CD4-positive, alpha-beta T cell treated with Interleukin-2 at 100 ng/mL for 4 hours (primary cell): ENCODE measurements around the gene NANOS1.
A peak's percentile ranks its signal among the peaks of the same experiment; 100 is the strongest.
"Not testable (repeated sequence)": the region's sequence is repeated elsewhere in the genome, so short reads cannot be mapped to it uniquely, and the experiment has no call there.

Experiments
- DNase-seq: peaks from one replicate; pipeline ENCODE4 v3.0.0-alpha.2; 2020; ENCODE audit warnings: low spot score

NANOS1 gene

DNA sequence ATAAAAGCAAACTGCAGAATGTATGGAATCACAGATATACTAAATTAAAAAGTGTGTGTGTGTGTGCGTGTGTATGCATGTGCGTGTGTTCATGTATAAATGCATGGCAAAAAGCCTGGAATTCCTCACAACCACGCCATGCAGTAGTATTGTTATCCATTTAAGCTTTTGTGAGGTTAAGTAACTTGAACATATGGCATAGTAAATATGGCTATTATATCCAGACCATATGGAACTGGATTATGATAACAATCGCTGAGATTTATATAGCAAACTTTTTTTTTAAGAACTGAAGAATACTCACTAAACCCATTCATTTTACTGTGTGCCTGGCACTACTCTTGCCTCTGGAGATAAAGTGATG lies 22.3 kb upstream of the NANOS1 start:
- DNase-seq, result no peak

DNA sequence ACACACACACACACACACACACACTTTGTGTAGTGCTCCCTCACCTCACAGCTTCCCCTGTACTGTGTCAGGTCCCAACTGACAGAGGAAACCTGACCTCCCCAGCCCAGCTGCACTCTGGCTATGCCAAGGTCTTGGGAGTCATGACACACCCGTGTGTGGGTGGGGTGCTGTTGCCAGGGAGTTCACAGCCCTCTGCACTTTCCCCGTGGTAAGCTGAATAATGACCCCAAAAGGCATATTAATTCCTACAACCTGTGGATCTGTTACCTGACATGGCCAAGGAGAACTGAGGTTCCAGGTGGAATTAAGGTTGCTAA lies 8.9 kb upstream of the NANOS1 start:
- no peak for DNase-seq

DNA sequence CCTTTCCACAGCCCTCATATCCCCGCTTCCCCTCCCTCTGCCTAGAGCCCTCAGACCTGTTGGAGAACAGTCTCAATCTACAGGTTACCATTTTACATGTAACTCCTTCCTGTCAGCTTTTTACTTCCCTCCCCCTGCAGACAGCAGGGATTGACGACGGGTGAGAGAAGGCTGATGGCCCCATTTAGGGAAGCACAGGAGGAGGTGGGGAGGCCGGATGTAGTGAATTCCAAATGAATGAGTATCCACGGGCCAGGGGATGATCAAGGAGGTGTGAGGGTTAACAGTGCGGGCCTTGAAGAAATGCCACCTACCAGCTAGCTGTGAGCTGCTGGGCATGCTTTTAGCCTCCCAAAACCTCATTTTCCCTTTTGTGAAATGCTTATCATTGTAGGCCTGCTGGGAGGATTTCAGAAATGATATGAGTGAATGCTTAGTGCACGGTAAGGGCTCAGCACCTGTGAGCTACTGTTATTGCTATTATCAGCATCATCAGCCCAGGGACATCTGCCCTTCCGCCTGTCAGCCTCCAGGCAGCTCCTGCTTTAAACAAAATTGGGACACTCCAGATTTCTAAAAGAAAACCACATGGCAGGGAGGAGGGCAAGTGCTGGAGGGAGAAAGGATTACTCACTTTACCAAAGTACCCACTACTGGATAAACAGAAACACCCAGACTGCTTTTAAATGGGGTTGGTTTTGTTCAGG lies 6.5 kb upstream of the NANOS1 start:
- DNase-seq, result no peak

DNA sequence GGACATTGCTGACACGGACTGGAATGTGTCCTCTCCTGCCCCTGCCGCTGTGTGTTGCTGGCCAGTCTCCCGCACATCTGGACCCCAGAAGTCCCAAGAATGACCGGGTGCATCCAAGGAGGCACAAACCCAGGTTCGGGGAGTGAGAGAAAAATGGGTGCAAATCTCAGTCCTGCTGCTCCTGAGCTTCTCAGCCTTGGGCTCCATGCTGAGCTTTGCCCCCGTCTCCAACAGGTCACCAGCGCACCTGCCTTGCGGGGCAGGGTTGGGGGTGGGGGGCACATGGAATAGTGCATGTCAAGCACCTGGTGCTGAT lies 6.0 kb upstream of the NANOS1 start:
- no peak for DNase-seq

DNA sequence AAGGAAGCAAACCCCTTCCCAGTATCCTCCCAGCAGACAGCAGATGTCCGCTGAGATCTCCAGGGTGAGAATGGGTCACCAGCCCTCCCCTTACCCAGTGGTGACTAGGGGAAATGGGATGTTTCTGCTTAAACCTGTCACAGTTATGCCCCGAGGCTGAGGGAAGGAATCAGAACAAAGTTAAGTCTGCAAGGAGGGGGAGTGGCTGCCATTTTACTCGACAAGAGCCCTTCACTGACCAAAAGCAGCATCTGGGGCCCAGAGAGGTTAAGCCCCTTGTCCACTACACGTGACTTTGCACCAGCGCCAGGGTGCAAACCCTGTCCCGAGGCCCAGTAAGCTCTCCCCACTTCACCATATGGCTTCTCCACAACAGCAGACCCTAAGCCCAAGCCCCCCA lies 4.6 kb upstream of the NANOS1 start:
- no peak for DNase-seq

DNA sequence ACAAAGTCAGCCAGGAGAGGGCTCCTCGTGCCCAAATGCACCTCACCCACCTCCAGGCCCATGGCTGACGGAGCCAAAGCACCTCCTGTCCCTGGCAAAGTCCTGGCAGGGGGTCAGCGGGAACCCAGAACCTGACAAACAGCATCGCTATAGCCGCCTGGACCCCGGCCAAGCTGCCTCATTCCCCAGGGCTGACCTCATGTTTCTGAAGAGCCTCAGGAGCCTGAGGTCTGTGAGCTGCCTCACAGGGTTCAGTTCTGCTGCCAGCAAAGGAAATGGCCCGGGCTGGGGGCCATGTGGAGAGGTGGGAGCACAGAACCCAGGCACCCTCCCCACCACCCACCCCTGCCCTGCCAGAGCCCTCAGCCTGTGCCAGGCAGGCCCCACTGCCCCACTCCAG lies 4.2 kb upstream of the NANOS1 start:
- no peak for DNase-seq

DNA sequence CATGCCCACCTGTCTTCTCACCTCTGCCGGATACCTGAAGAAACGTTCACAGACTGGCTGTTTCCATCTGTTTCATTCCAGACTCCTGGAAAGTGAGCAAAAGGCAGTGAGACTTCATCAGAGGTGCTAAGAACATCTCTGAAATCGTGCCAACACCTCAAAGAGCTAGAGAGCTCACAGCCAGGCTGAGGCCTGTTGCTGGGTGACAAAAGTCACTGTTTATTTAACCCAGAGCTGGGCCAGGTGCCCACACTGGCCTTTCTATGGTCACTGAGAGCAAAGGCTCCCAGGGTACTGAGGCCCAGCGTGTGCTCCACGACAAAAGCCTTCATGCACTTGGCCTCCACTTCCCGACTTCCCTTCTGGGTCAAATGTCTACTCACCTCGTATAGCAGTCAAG lies 3.7 kb upstream of the NANOS1 start:
- DNase-seq, result no peak

DNA sequence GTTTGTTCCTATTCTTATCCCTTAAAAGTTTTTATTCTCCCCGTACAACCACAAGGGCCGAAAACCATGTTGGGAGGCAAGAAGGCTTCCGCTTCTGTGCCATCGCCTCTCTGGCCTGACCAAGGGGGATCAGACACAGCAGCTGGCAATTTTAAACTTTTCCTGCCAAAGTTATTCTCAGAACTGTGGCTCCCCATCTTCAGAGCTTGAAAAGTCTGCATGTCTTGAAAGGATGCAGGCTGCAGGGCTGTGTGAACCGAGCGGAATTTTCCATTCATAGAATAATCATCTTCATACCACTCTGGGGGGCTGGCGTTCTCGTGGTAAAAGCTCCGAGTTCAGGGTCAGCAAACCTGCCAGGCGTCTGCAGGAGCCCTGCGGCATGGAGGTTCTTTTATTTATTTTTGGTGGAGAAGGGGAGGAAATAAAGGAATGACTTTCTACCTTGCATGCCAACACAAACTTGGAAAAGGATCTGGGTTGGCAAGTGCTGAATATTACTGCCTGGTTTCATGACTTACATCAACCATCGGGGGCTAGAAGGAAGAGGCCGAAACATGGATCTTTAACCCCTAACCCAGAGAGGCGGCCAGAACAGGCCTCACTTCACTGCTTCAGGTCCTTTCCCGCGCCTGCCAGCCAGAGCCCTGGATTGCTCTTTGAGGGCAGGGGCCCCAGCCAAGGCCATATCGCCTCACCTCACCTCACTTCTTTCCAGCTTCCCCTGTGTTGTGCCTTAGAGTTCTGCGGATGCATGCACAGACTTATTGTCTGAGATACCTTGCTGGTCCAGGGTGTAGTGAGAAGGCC lies 3.0 kb upstream of the NANOS1 start:
- no peak for DNase-seq

DNA sequence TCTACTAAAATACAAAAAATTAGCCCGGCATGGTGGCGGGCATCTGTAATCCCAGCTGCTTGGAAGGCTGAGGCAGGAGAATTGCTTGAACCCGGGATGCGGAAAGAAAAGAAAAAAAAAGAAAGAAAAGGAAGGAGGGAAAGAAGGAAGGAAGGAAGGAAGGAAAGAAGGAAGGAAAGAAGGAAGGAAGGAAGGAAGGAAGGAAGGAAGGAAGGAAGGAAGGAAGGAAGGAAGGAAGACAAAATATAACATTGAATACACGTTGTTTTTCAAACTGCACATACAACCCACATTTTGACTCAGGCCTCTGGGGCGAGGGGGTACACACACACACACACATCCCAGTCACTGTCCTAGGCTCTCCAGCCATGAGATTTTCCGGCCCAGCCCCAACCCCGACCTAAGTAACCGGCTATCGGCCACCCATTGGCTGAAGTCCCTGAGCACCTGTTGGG lies 1.0 kb upstream of the NANOS1 start:
- DNase-seq, result not testable (repeated sequence)

DNA sequence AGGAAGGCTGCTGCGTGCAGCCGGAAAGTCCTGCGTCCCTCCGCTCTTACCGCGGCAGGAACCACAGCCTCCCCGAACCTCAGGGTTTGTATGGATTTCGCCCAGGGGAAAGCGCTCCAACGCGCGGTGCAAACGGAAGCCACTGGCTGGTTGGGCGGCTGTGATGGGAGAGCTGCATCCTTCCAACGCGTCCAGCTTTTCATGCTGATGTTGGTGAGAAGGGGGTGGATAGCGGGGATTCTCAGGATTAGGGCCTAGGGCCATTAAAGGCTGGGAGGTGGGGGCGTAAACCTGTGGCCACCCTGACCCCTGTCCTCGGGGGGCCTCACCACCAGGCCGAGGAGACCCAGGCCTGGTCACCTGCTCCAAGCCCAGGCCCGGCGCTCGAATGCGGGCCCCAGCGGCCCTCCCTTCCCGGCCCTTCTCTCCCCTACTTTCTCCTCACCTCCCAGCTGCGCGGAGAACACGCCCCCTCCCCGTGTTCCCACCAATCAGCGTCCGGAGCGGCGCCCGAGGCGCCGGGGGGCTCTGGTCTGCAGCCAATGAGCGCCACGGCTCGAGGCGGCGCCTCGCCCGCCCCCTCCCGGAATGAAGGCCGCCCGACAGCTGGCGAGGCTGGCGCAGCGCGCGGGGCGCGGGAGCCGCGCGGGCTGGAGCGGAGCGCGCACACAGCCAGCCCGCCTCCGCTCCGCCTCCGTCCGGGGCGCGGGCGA lies 458 bp upstream of the NANOS1 start:
- DNase-seq, result peak; percentile 88

DNA sequence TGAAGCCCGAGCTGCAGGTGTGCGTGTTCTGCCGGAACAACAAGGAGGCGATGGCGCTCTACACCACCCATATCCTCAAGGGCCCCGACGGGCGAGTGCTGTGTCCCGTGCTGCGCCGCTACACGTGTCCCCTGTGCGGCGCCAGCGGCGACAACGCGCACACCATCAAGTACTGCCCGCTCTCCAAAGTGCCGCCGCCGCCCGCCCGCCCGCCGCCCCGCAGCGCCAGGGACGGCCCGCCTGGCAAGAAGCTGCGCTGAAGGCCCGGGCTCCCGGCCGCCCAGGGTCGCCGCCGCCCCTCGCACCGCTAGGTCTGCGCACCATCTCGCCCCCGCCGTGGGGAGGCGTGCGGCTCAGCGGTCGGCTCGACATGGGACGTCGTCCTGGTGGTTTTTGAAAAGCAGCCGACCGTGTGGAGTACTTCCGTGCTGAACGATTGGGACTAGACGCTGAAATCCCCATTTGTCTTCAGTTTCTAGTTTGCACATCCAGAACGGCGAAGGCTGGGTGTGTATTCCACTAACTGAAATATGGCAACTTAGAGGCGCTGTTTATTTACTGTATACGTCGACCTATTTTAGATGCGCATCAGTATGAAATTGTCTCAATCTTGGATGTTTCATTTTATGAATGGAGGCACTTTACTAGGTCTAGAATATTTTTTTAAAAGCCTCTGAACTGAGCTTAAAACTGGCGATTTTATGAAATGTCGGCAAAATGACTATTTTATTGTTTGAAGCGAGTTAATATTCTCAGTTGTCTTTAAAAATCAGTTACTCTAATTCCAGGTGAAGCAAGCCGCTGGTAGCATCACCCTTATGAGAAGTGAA lies 1.1 kb downstream of the NANOS1 start:
- DNase-seq, result peak; percentile 43

DNA sequence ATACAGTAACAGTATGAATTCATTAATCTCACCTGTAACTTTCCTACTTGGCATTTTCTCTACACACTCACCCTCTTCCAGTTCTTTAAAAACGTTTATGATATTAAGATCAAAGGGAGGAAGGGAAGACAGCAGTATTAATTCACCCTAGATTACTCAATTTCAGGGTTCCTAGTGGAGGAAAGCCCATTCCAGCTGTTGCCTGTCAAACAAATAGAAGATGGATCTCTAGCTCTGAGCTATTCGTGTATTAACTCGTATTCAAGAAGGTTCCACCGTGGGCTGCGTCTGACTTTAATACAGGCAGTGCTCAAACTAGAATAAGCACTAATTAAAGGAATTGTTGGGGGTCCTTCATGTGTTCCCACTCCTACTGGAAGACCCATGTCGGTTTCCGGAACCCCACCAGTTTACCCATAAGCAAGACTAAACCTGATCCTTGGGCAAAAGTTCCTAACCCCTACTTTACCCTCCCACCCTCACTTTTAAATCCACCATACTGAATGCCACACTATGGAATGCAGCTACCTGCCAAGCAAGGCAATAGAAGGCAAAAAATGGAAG lies 2.1 kb downstream of the NANOS1 start:
- no peak for DNase-seq

DNA sequence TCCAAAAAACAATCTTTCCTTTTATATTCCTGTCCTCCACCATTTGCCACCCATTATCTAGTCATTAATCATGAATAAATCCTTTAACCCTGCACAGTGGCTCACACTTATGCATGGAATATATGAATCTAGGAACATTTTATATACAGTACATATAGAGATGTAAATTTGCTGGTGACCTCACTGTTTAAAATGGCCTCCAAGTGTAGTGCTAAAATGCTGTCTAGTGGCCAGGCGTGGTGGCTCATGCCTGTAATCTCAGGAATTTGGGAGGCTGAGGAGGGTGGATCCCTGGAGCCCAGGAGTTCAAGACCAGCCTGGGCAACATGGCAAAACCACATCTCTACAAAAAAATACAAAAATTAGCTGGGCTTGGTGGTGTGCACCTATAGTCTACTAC lies 9.6 kb downstream of the NANOS1 start:
- no peak for DNase-seq

DNA sequence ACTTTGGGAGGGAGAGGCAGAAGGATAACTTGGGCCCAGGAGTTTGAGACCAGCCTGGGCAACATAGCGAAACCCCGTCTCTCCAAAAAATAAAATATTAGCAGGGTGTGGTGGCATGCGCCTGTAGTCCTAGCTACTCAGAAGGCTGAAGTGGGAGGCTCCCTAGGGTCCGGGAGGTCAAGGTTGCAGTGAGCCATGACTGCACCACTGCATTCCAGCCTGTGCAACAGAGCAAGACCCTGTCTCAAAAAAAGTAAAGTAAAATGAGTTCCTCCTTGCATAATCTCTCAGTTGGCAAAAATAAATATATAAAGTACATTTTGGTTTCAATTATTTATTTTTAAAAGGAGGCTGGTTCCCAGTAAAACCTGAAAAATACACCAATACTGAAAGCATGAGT lies 11.8 kb downstream of the NANOS1 start:
- DNase-seq, result no peak

DNA sequence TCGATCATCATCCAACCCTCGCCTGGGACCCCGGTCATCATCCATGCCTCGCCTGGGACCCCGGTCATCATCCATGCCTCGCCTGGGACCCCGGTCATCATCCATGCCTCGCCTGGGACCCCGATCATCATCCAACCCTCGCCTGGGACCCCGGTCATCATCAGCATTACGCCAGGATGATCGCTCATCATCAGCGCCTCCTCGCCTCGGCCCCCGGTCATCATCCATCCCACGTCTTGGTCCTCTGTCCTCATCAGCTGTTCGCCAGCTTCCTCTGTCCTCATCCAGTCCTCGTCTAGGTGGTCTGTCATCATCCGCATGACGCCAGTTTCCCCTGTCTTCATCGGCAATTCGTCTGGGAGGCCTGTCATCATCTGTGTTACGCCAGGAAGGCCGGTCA lies 12.7 kb downstream of the NANOS1 start:
- no peak for DNase-seq

DNA sequence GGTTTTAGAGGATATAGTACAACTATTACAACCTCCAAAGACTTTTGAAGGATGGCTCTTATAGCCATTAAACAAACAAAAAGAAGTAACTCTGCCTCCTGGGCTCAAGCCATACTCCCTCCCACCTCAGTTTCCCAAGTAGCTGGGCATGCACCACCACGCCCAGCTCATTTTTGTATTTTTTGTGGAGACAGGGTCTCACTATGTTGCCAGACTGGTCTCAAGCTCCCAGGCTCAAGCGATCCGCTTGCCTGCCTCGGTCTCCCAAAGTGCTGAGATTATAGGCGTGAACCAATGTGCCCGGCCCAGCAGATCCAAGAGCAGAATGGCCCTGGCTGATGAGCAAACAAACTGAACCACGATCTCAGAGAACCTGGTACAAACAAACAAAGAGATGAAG lies 16.0 kb downstream of the NANOS1 start:
- no peak for DNase-seq

DNA sequence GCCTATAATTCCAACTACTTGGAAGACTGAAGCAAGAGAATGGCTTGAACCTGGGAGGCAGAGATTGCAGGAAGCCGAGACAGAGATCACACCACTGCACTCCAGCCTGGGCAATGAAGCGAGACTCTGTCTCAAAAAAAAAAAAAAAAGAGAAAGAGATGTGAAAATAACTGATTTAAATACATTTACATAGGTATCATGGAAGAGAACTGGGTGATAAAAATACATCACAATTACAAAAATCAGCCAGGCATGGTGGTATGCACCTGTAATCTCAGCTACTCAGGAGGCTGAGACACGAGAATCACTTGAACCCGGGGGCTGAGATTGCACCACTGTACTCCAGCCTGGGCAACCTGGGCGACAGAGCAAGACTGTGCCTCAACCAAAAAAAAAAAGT lies 19.8 kb downstream of the NANOS1 start:
- DNase-seq, result no peak

DNA sequence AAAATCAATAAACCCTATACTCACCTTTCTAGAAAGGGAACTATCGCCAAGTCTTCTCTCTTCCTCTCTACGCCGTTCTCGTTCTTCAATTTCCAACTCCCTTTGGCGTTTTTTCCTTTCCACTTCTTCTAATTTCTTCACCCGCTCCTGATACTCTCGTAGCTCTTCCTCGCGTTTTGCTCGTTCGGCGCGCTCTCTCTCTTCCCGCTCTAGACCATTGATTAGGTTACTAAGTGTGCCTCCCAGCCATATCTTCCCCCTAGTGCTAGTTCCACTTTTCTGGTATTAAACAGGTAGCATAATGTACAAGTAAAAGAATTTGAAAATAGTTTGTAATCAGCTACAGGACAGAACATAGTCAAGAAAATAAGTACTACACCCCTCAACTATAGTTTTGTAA lies 20.3 kb downstream of the NANOS1 start:
- no peak for DNase-seq

DNA sequence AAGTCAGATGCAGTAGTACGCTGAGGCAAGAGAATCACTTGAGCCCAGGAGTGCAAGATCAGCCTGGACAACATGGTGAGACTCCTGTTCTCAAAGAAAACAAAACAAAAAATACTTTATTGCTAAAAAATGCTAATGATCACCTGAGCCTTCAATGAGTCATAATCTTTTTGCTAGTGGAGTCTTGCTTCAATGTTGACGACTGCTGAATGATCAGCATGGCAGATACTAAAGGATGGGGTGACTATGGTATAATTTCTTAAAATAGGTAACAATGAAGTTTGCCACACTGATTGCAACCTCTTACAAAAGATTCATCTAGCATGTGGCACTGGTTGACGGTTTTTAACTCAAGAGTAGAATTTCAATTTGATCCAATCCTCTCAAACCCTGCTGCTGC lies 22.3 kb downstream of the NANOS1 start:
- DNase-seq, result no peak

DNA sequence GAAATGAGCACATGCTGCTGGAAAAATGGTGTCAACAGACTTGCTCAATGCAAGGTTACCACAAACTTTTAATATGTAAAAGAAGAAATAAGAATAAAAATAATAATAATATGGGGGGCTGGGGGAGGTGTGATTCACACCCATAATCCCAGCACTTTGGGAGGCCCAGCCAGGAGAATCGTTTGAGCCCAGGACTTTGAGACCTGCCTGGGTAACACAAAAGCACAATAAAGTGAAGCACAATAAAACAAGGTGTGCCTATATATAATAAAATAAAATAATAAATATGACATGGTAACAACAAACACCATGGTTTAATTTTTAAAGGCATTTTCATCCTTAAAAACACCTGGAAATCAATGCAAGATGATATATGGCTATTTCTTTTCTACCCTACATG lies 26.0 kb downstream of the NANOS1 start:
- DNase-seq, result no peak

DNA sequence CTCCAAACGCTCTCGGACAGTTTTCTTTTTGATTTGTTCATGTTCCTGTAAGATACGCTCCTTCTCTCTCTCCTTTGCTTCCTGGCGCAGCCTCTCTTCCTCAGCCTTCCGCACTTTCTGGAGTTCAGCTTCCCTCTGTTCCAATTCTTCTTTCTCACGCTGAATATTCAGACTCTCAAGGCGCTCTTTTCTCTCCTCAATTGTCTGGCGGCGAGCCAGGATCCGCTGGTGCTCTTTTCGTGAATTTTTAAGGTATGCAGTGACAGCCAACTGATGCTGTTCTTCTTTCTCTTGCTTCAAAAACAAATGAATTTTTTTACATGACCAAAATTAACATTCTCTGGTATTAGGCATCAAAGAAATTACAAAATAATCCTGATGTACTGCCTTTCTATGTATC lies 28.5 kb downstream of the NANOS1 start:
- no peak for DNase-seq

DNA sequence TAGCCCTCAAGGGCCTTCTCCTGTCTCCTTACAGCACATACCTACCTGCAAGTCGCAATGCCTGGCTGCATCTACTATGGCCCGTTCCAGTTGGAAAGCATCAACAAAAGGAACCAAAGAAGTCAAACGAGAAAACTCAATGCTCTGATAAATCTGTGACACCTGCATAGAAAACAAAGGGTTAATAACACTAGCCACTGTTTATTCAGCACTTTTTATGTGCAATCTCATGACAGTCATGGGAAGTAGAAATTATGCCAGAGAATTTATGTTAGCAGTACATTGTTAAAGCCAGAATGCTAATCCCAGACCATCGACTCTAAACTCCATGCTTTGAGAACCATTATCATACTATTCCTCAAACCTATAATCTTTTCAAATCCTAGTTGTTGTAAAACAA lies 30.0 kb downstream of the NANOS1 start:
- no peak for DNase-seq
